ENCODE results near the gene NELL1. TPM values are rescaled to one million over a fixed set of nuclear protein-coding genes. Genes with fewer than 3 reads are reported as not detected.

The NELL1 gene
- total RNA-seq, 1 donor from 2014 or later, result not detected

DNA sequence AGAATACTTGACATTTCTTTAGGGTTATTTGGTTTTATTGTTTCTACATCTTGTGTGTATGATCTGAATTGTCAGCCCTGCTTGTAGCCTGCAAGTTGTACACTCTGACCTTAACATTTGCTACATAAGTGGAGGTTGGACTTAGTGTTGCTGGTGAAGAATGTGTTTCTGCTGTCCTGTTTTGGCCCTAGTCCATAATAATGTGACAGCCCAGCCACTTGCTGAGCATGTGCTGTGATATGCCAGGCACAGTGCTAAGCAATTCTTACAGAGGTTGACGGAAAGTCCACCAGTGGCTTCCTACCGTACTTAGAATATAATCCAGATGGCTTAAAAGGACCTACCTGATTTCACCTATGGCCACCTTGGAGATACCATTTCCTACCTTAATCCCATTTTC lies 526.6 kb downstream of the NELL1 start:
- no peak overlapping the region for H3K27ac Mint-ChIP-seq
- H3F3A ChIP-seq (ENCODE audit: low read depth), result no peaks in the 10 kb centered on the region
- no peaks in the 10 kb centered on the region for H3K4me1 ChIP-seq

DNA sequence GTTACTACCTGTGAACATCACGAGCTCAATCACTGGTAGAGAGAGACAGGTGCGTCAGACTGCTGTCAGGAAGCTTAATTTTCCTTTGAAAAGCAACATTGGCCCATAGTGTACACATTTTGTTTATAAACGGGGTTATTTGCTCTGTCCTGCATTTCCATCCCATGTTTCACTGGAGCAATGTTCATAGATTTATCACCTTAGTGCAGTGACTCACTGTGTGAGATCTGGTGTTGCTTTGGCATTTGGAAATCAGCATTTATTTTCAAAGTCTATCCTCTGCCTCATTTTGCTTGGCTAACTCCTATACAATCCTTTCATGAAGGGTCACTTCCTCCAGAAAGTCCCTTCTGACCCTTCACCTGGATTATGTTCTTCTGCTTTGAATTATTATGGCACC lies 529.1 kb downstream of the NELL1 start:
- no peaks in the 10 kb centered on the region for H3F3A ChIP-seq (ENCODE audit: low read depth)
- no peak for TF ChIP-seq EZH2 (IDR thresholded peaks at IDR 0.05)
- TF ChIP-seq EZH2phosphoT487 (IDR thresholded peaks at IDR 0.05), result no peak
- no peak for TF ChIP-seq CTCF (IDR thresholded peaks at IDR 0.05)
- H3K9me3 ChIP-seq (ENCODE audit: low read depth), result no peaks in the 10 kb centered on the region
- no peak overlapping the region for H3K4me2 ChIP-seq
- Mint-ChIP-seq H3K9me3 (peaks cover 33% of the 10 kb centered on the region), H3K36me3 (no peaks in the 10 kb centered on the region), H3K27ac (no peak overlapping the region), H3K27me3 (ENCODE audit: insufficient read depth, low read depth) (peaks cover 2% of the 10 kb centered on the region), H3K4me1 (no peaks in the 10 kb centered on the region), H3K4me3 (no peak overlapping the region)
- no peaks in the 10 kb centered on the region for H3K36me3 ChIP-seq
- no peaks in the 10 kb centered on the region for H3K79me2 ChIP-seq (ENCODE audit: low read depth)
- no peak overlapping the region for H3K9ac ChIP-seq
- H3K27ac ChIP-seq, result no peak overlapping the region
- no peak for DNase-seq (ENCODE audit: low spot score)
- H3K4me3 ChIP-seq, result no peak overlapping the region
- H3K27me3 ChIP-seq, result no peaks in the 10 kb centered on the region
- H4K20me1 ChIP-seq (ENCODE audit: low read depth), result no peaks in the 10 kb centered on the region
- no peak overlapping the region for H2AFZ ChIP-seq (replicated peaks)
- H3K4me1 ChIP-seq, result no peaks in the 10 kb centered on the region

More for the DNA sequence above, 526.6 kb downstream of the NELL1 start:
- H3K9ac ChIP-seq, result no peak overlapping the region
- H3K27me3 ChIP-seq, result no peaks in the 10 kb centered on the region
- no peaks in the 10 kb centered on the region for H3K9me3 ChIP-seq (ENCODE audit: low read depth)
- H4K20me1 ChIP-seq (ENCODE audit: low read depth), result no peaks in the 10 kb centered on the region
- no peak overlapping the region for H2AFZ ChIP-seq (replicated peaks)
- Mint-ChIP-seq H3K9me3 (peaks cover 9% of the 10 kb centered on the region), H3K27me3 (ENCODE audit: insufficient read depth, low read depth) (peaks cover 2% of the 10 kb centered on the region), H3K4me3 (no peak overlapping the region), H3K36me3 (no peaks in the 10 kb centered on the region), H3K4me1 (no peaks in the 10 kb centered on the region)
- no peaks in the 10 kb centered on the region for H3K79me2 ChIP-seq (ENCODE audit: low read depth)
- TF ChIP-seq CTCF (IDR thresholded peaks at IDR 0.05), result no peak
- TF ChIP-seq EZH2phosphoT487 (IDR thresholded peaks at IDR 0.05), result no peak
- no peak for TF ChIP-seq EZH2 (IDR thresholded peaks at IDR 0.05)
- no peak overlapping the region for H3K4me3 ChIP-seq
- no peak overlapping the region for H3K27ac ChIP-seq
- H3K36me3 ChIP-seq, result no peaks in the 10 kb centered on the region
- H3K4me2 ChIP-seq, result no peak overlapping the region
- no peak for DNase-seq (ENCODE audit: low spot score)

- Histone ChIP-seq H2AFZ (replicated peaks) (no peak overlapping the region), H3K27ac (no peak overlapping the region), H3K9me3 (ENCODE audit: low read depth) (no peaks in the 10 kb centered on the region), H4K20me1 (ENCODE audit: low read depth) (no peaks in the 10 kb centered on the region), H3K36me3 (no peaks in the 10 kb centered on the region), H3K4me2 (no peak overlapping the region), H3K79me2 (ENCODE audit: low read depth) (no peaks in the 10 kb centered on the region), H3K27me3 (no peaks in the 10 kb centered on the region), H3K9ac (no peak overlapping the region), H3K4me3 (no peak overlapping the region), H3F3A (ENCODE audit: low read depth) (no peaks in the 10 kb centered on the region), H3K4me1 (peaks cover 15% of the 10 kb centered on the region)
- peak overlapping the region; percentile 81 for H3K27ac Mint-ChIP-seq
- H3K9me3 Mint-ChIP-seq, result peaks cover 43% of the 10 kb centered on the region
- peaks cover 31% of the 10 kb centered on the region for H3K4me1 Mint-ChIP-seq
- no peaks in the 10 kb centered on the region for H3K36me3 Mint-ChIP-seq
- no peak overlapping the region for H3K4me3 Mint-ChIP-seq
- TF ChIP-seq EZH2 (IDR thresholded peaks at IDR 0.05) (no peak), CTCF (IDR thresholded peaks at IDR 0.05) (no peak), EZH2phosphoT487 (IDR thresholded peaks at IDR 0.05) (no peak)
- H3K27me3 Mint-ChIP-seq (ENCODE audit: insufficient read depth, low read depth), result no peaks in the 10 kb centered on the region
- DNase-seq (ENCODE audit: low spot score), result no peak
Measured at GRCh38 chr11:21205205-21205604, 535.8 kb downstream of the NELL1 start.

All from neural progenitor cell (in vitro differentiated cells).